ENCODE data around the gene PARS2. TPM values are rescaled to one million over a fixed set of nuclear protein-coding genes. Genes with fewer than 3 reads are reported as not detected.
A peak's percentile ranks its signal among the peaks of the same experiment; 100 is the strongest.

PARS2 gene
- total RNA-seq, 6 donors from 2014 or later: 1.0 to 4.8 (median 3.9) TPM

- Histone ChIP-seq H3K27me3 (no peaks in the 10 kb centered on the region), H3K27ac (no peak overlapping the region), H3K4me3 (no peak overlapping the region), H3K9me3 (peaks cover 0 to 9% (median 4%) of the 10 kb centered on the region in 4 donors), H3K36me3 (no peaks in the 10 kb centered on the region), H3K4me1 (peaks cover 1 to 21% (median 17%) of the 10 kb centered on the region in 4 donors)
- DNase-seq: peak in 1 of 2 donors; percentile 75
- WGBS, 2 donors: 83 to 87% methylated on average over 11 to 18 of the region's 18 CpGs
- no peak for ATAC-seq (ENCODE audit: low FRiP score in 2 of 2)
- TF ChIP-seq CTCF (IDR thresholded peaks at IDR 0.05) (no peak), EP300 (IDR thresholded peaks at IDR 0.05) (no peak), POLR2AphosphoS5 (IDR thresholded peaks at IDR 0.05) (no peak), POLR2A (IDR thresholded peaks at IDR 0.05) (no peak)
These were observed 31.6 kb upstream of the PARS2 start for GRCh38 chr1:54795841-54796468.

GRCh38 chr1:54795356-54795665 is 31.0 kb upstream of the PARS2 start:
- 66 to 75% methylated on average over 4 of the region's 4 CpGs for WGBS, 2 donors
- Histone ChIP-seq H3K36me3 (no peaks in the 10 kb centered on the region), H3K9me3 (peaks cover 0 to 9% (median 4%) of the 10 kb centered on the region in 4 donors), H3K4me1 (peaks cover 0 to 15% (median 11%) of the 10 kb centered on the region in 4 donors), H3K4me3 (no peak overlapping the region), H3K27me3 (no peaks in the 10 kb centered on the region), H3K27ac (no peak overlapping the region)
- no peak for ATAC-seq (ENCODE audit: low FRiP score in 2 of 2)
- DNase-seq: no peak
- TF ChIP-seq POLR2AphosphoS5 (IDR thresholded peaks at IDR 0.05) (no peak), POLR2A (IDR thresholded peaks at IDR 0.05) (no peak), EP300 (IDR thresholded peaks at IDR 0.05) (no peak), CTCF (IDR thresholded peaks at IDR 0.05) (no peak)

- peaks cover 0 to 9% (median 4%) of the 10 kb centered on the region in 4 donors for H3K9me3 ChIP-seq
- peaks cover 0 to 10% (median 7%) of the 10 kb centered on the region in 4 donors for H3K4me1 ChIP-seq
- H3K27ac ChIP-seq: no peak overlapping the region
- WGBS, 2 donors: 66 to 86% methylated on average over 4 of the region's 4 CpGs
- no peaks in the 10 kb centered on the region for H3K27me3 ChIP-seq
- H3K4me3 ChIP-seq: no peak overlapping the region
- TF ChIP-seq EP300 (IDR thresholded peaks at IDR 0.05) (no peak), POLR2A (IDR thresholded peaks at IDR 0.05) (no peak), POLR2AphosphoS5 (IDR thresholded peaks at IDR 0.05) (no peak), CTCF (IDR thresholded peaks at IDR 0.05) (no peak)
- no peaks in the 10 kb centered on the region for H3K36me3 ChIP-seq
- DNase-seq (peak in 1 of 2 donors; percentile 53), ATAC-seq (ENCODE audit: low FRiP score in 2 of 2) (no peak)
These were observed 30.4 kb upstream of the PARS2 start for GRCh38 chr1:54794451-54795355.

- DNase-seq (no peak), ATAC-seq (ENCODE audit: low FRiP score in 2 of 2) (no peak)
- peaks cover 0 to 9% (median 4%) of the 10 kb centered on the region in 4 donors for H3K9me3 ChIP-seq
- no peak overlapping the region for H3K4me3 ChIP-seq
- no peak overlapping the region for H3K27ac ChIP-seq
- TF ChIP-seq CTCF (IDR thresholded peaks at IDR 0.05) (no peak), EP300 (IDR thresholded peaks at IDR 0.05) (no peak), POLR2A (IDR thresholded peaks at IDR 0.05) (no peak), POLR2AphosphoS5 (IDR thresholded peaks at IDR 0.05) (no peak)
- no peaks in the 10 kb centered on the region for H3K4me1 ChIP-seq
- no peaks in the 10 kb centered on the region for H3K27me3 ChIP-seq
- H3K36me3 ChIP-seq: no peaks in the 10 kb centered on the region
- WGBS, 2 donors: 76 to 81% methylated on average over 4 to 7 of the region's 7 CpGs
These were observed 28.5 kb upstream of the PARS2 start for GRCh38 chr1:54792686-54793282.

All from upper lobe of left lung (tissue), 6 donors.